Neural progenitor cell (in vitro differentiated cells): ENCODE measurements around the gene KCNJ14.

ENCODE experiments used
- CTCF ChIP-seq: fragments of 200-600 bp; sonication (generic); IDR thresholded peaks from 2 replicates; pipeline ENCODE4 v1.5.1; 2017; ENCODE audit warnings: antibody characterized with exemption, mild to moderate bottlenecking
- EZH2 ChIP-seq: fragments of 200-600 bp; sonication (generic); IDR thresholded peaks from 2 replicates; pipeline ENCODE4 v1.6.1; 2017; ENCODE audit warnings: antibody characterized with exemption, mild to moderate bottlenecking, moderate library complexity

- TF ChIP-seq CTCF (no peak), EZH2 (no peak)
Observed at GRCh38 chr19:48510421-48511268, 55.3 kb downstream of the KCNJ14 start.
